ENCODE measurements around the gene FAM98C. TPM values are rescaled to one million over a fixed set of nuclear protein-coding genes. Genes with fewer than 3 reads are reported as not detected.

FAM98C gene
- total RNA-seq, 2 donors from 2014 or later = 20.0 to 34.0 TPM

GRCh38 chr19:38399537-38399936 lies 3.4 kb upstream of the FAM98C start:
- Histone ChIP-seq H3K4me3 (no peak overlapping the region), H3K36me3 (no peaks in the 10 kb centered on the region), H3K4me1 (ENCODE audit: control insufficient read depth in 1 of 2, low read depth in 2 of 2) (peaks cover 0 to 11% of the 10 kb centered on the region in 2 donors), H3K9me3 (no peaks in the 10 kb centered on the region), H3K27ac (no peak overlapping the region), H3K27me3 (replicated peaks; ENCODE audit: insufficient read depth) (peaks cover 3% of the 10 kb centered on the region)
- DNase-seq (ENCODE audit: low spot score) (no peak), ATAC-seq (ENCODE audit: insufficient number of reproducible peaks, low FRiP score, low read depth) (no peak)
- TF ChIP-seq, protein P1, sequence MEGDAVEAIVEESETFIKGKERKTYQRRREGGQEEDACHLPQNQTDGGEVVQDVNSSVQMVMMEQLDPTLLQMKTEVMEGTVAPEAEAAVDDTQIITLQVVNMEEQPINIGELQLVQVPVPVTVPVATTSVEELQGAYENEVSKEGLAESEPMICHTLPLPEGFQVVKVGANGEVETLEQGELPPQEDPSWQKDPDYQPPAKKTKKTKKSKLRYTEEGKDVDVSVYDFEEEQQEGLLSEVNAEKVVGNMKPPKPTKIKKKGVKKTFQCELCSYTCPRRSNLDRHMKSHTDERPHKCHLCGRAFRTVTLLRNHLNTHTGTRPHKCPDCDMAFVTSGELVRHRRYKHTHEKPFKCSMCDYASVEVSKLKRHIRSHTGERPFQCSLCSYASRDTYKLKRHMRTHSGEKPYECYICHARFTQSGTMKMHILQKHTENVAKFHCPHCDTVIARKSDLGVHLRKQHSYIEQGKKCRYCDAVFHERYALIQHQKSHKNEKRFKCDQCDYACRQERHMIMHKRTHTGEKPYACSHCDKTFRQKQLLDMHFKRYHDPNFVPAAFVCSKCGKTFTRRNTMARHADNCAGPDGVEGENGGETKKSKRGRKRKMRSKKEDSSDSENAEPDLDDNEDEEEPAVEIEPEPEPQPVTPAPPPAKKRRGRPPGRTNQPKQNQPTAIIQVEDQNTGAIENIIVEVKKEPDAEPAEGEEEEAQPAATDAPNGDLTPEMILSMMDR (IDR thresholded peaks at IDR 0.05) = no peak

GRCh38 chr19:38400361-38400760 lies 2.5 kb upstream of the FAM98C start:
- TF ChIP-seq, protein P1 (IDR thresholded peaks at IDR 0.05) = no peak
- peaks cover 3% of the 10 kb centered on the region for H3K27me3 ChIP-seq (replicated peaks; ENCODE audit: insufficient read depth)
- H3K36me3 ChIP-seq = no peaks in the 10 kb centered on the region
- no peak overlapping the region for H3K4me3 ChIP-seq
- no peak for ATAC-seq (ENCODE audit: insufficient number of reproducible peaks, low FRiP score, low read depth)
- no peaks in the 10 kb centered on the region for H3K9me3 ChIP-seq
- no peak for DNase-seq (ENCODE audit: low spot score)
- no peak overlapping the region for H3K27ac ChIP-seq
- peaks cover 0 to 11% of the 10 kb centered on the region in 2 donors for H3K4me1 ChIP-seq (ENCODE audit: control insufficient read depth in 1 of 2, low read depth in 2 of 2)

- TF ChIP-seq, protein P1 (IDR thresholded peaks at IDR 0.05) = no peak
- no peak for DNase-seq (ENCODE audit: low spot score)
- Histone ChIP-seq H3K4me3 (no peak overlapping the region), H3K27me3 (replicated peaks; ENCODE audit: insufficient read depth) (peaks cover 3% of the 10 kb centered on the region), H3K4me1 (ENCODE audit: control insufficient read depth in 1 of 2, low read depth in 2 of 2) (peaks cover 0 to 11% of the 10 kb centered on the region in 2 donors), H3K9me3 (no peaks in the 10 kb centered on the region), H3K36me3 (no peaks in the 10 kb centered on the region), H3K27ac (no peak overlapping the region)
- no peak for ATAC-seq (ENCODE audit: insufficient number of reproducible peaks, low FRiP score, low read depth)
Observed at GRCh38 chr19:38401148-38401547, 1.7 kb upstream of the FAM98C start.

GRCh38 chr19:38402623-38402966 lies 298 bp upstream of the FAM98C start:
- TF ChIP-seq, protein P1 (IDR thresholded peaks at IDR 0.05) = no peak
- DNase-seq (ENCODE audit: low spot score) = no peak
- Histone ChIP-seq H3K27me3 (replicated peaks; ENCODE audit: insufficient read depth) (peaks cover 3% of the 10 kb centered on the region), H3K36me3 (no peaks in the 10 kb centered on the region), H3K27ac (peak overlapping the region in 1 of 2 donors; percentile 34), H3K9me3 (no peaks in the 10 kb centered on the region), H3K4me3 (peak overlapping the region; percentile 89), H3K4me1 (ENCODE audit: control insufficient read depth in 1 of 2, low read depth in 2 of 2) (peaks cover 0 to 11% of the 10 kb centered on the region in 2 donors)
- peak; percentile 16 for ATAC-seq (ENCODE audit: insufficient number of reproducible peaks, low FRiP score, low read depth)

DNA sequence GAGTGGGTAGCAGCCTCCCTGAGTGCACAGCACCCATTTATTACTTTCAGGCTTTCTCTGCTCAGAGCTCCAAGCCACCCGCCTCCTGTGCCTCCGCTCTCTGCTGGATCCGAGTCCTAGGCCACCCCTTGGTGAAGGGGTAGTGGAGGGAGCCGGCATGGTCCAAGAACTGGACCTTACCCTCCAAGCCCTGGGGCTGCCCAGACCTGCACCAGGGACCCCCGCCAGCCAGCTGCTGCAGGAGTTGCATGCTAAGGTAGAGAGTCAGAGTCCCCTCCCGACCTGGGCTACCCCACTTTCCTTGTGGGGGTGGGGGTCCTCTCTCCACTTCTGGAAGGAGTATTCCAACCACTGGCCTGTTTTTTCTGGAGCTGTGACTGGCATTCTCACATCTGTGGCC lies 2.0 kb downstream of the FAM98C start:
- DNase-seq (ENCODE audit: low spot score) = no peak
- no peak overlapping the region for H3K27ac ChIP-seq
- H3K4me1 ChIP-seq (ENCODE audit: control insufficient read depth in 1 of 2, low read depth in 2 of 2) = peaks cover 0 to 11% of the 10 kb centered on the region in 2 donors
- TF ChIP-seq, protein P1 (IDR thresholded peaks at IDR 0.05) = no peak
- H3K4me3 ChIP-seq = no peak overlapping the region
- no peaks in the 10 kb centered on the region for H3K36me3 ChIP-seq
- peaks cover 3% of the 10 kb centered on the region for H3K27me3 ChIP-seq (replicated peaks; ENCODE audit: insufficient read depth)
- no peaks in the 10 kb centered on the region for H3K9me3 ChIP-seq
- ATAC-seq (ENCODE audit: insufficient number of reproducible peaks, low FRiP score, low read depth) = no peak
